Measurements from ENCODE around the gene SORL1-AS1.

Gene SORL1-AS1

DNA sequence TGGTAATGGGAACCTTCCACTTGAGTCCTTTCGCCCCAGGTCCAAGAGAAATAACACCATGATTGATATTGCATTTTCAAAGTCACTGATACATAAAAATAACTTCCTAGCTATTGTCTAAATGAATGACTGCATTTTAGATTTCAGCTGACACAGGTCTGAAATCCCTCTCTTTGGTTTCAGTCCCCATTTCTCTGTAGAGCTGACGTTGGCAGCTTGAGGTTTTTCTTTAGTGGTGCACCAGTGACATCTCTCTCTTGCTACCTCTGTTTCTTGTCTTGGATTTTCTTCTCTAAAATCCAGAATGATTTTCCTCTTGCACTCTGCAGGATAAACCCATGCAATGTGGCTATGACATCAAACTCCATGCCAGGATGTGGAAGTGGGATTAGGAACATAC, 32.4 kb downstream of the SORL1-AS1 start:
- TF ChIP-seq, protein P1, sequence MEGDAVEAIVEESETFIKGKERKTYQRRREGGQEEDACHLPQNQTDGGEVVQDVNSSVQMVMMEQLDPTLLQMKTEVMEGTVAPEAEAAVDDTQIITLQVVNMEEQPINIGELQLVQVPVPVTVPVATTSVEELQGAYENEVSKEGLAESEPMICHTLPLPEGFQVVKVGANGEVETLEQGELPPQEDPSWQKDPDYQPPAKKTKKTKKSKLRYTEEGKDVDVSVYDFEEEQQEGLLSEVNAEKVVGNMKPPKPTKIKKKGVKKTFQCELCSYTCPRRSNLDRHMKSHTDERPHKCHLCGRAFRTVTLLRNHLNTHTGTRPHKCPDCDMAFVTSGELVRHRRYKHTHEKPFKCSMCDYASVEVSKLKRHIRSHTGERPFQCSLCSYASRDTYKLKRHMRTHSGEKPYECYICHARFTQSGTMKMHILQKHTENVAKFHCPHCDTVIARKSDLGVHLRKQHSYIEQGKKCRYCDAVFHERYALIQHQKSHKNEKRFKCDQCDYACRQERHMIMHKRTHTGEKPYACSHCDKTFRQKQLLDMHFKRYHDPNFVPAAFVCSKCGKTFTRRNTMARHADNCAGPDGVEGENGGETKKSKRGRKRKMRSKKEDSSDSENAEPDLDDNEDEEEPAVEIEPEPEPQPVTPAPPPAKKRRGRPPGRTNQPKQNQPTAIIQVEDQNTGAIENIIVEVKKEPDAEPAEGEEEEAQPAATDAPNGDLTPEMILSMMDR (IDR thresholded peaks at IDR 0.05; ENCODE audit: control insufficient read depth, extremely low read depth, insufficient read depth), result no peak
- DNase-seq (ENCODE audit: low read depth), result no peak
- no peak overlapping the region for H3K4me3 ChIP-seq (ENCODE audit: low read depth, low read length)

DNA sequence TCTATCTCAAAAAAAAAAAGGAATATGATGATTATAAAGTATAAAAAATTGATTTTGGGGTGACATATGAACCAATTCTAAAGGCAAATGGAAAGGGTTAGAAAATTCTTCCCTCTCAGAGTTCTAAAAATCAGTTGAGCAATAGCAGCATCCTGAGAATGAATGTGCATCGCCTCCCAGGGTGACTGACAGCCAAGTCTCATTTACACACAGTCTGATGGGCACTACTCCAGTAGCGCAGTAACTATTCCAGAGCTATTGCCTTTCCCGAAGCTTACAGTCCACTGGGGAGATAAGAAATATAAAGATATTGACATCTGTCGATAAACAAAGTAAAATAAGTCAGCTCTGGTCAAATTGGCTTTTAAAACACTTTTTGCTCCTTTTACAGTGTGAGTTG, 32.9 kb downstream of the SORL1-AS1 start:
- TF ChIP-seq, protein P1 (IDR thresholded peaks at IDR 0.05; ENCODE audit: control insufficient read depth, extremely low read depth, insufficient read depth), result no peak
- DNase-seq (ENCODE audit: low read depth), result peak; percentile 39
- H3K4me3 ChIP-seq (ENCODE audit: low read depth, low read length), result no peak overlapping the region

DNA sequence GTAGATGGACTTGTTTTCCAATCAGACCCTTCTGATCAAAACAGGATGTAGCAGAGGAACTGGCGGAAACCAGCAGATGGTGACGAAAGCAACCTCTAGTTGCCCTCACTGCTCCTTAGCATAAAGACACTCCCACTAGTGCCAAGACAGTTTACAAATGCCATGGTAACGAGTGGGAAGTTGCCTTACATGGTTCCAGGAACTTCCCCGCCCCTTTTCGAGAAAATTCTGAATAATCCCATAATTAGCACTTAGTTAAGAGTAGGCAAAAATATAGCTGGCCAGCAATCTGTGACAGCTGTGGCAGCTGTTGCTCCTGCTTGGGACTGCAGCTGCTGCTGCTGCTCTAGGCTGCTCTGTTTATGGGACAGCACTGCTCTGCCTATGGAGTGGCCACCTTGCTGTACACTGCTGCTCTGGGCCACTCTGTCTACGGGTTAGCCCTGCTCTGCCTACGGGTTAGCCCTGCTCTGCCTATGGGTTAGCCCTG, 34.1 kb downstream of the SORL1-AS1 start:
- H3K4me3 ChIP-seq (ENCODE audit: low read depth, low read length), result no peak overlapping the region
- DNase-seq (ENCODE audit: low read depth), result no peak
- TF ChIP-seq, protein P1 (IDR thresholded peaks at IDR 0.05; ENCODE audit: control insufficient read depth, extremely low read depth, insufficient read depth), result no peak

DNA sequence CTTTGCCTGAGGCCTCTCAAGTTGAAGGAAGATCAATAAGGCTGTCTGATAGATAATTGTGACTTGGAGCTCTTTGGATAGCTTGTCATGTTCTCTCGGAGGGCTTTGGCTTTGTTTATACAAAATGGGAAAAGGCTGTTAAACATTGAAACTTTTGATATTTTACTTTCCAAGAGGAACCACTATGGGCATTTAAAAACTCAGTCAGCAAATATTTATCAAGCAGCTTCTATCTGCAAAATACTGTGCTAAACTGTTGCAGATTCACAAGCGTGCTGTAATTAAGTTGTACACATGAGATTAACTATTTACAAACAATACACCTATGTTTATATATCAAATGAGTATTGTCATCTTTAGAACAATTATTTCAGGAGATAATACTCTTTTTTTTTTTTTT, 35.2 kb downstream of the SORL1-AS1 start:
- DNase-seq (ENCODE audit: low read depth), result no peak
- TF ChIP-seq, protein P1 (IDR thresholded peaks at IDR 0.05; ENCODE audit: control insufficient read depth, extremely low read depth, insufficient read depth), result no peak
- no peak overlapping the region for H3K4me3 ChIP-seq (ENCODE audit: low read depth, low read length)

DNA sequence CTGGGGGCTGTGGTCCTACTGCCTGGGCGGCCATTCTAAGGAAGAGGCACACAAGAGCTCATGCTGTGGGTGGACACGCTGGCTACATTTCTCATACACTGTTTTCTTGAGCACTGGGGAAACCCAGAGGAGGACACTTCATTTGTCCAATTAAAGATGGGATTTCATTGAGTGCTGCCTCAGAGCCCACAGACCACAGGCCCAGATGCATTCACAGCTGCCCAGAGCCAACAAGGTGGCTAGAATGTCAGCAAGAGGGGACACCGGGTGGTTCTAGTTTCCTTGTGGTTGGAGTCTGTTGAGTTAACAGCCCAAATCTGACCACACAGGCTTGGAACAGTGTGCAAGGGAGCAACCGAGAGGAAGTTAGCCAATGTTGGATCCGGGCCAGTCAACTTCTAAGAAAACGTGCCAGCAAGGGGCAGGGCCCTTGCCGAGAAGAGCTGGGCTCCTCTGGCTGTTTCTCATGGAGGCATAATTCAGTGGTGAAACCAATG, 35.7 kb downstream of the SORL1-AS1 start:
- TF ChIP-seq, protein P1 (IDR thresholded peaks at IDR 0.05; ENCODE audit: control insufficient read depth, extremely low read depth, insufficient read depth), result no peak
- no peak overlapping the region for H3K4me3 ChIP-seq (ENCODE audit: low read depth, low read length)
- DNase-seq (ENCODE audit: low read depth), result peak; percentile 69

DNA sequence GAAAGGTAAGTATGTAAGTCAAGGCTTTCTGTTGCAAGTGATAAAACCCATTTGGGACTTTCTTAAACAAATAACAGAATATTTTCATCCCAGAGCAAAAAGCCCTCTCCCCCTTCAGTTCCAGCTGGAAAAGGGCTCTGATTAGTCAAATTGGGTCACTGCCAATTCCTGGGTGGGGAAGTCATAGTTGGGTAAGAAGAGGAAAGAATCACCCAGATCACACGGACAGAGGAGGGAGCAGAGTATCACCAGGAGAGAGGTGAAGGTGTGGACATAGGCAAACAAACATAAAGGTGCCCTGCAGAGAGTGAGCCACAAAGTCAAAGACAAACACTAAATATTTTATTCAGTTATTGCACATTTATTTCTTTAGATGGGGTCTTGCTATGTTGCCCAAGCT, 36.9 kb downstream of the SORL1-AS1 start:
- no peak for DNase-seq (ENCODE audit: low read depth)
- H3K4me3 ChIP-seq (ENCODE audit: low read depth, low read length), result no peak overlapping the region
- TF ChIP-seq, protein P1 (IDR thresholded peaks at IDR 0.05; ENCODE audit: control insufficient read depth, extremely low read depth, insufficient read depth), result no peak
